OCI-LY3 (cell line): ENCODE measurements around the gene SOWAHD.
A peak's percentile ranks its signal among the peaks of the same experiment; 100 is the strongest.

ENCODE experiments used
- H2AFZ ChIP-seq: fragments of 200-600, 300-600 bp; shearing (Covaris generic); 2 replicates; pipeline ENCODE4 v1.6.0; 2014; ENCODE audit warnings: antibody characterized with exemption, low read depth, low read length
- H3K27ac ChIP-seq: fragments of 200-600, 300-600 bp; sonication (generic); 2 replicates; pipeline ENCODE4 v1.5.1; 2014; ENCODE audit warnings: mild to moderate bottlenecking, low read length, moderate library complexity, mixed read lengths
- H3K27me3 ChIP-seq: fragments of 200-600, 300-600 bp; sonication (generic); 2 replicates; pipeline ENCODE4 v1.6.1; 2014; ENCODE audit warnings: low read depth, low read length, mixed read lengths
- H3K36me3 ChIP-seq: fragments of 200-600, 300-600 bp; sonication (generic); replicated peaks from 2 replicates; pipeline ENCODE3; 2014; ENCODE audit warnings: low read depth, low read length, mixed read lengths
- H3K4me1 ChIP-seq: fragments of 300-600, 200-600 bp; sonication (generic); 2 replicates; pipeline ENCODE4 v1.6.1; 2014; ENCODE audit warnings: low read length, mixed read lengths
- H3K4me2 ChIP-seq: fragments of 200-600, 300-600 bp; sonication (generic); 2 replicates; pipeline ENCODE4 v1.6.1; 2014; ENCODE audit warnings: low read length, mixed read lengths
- H3K4me3 ChIP-seq: fragments of 300-600, 200-600 bp; sonication (generic); 2 replicates; pipeline ENCODE4 v1.5.1; 2014; ENCODE audit warnings: antibody characterized with exemption, mild to moderate bottlenecking, low read length, moderate library complexity
- H3K79me2 ChIP-seq: fragments of 300-600, 200-600 bp; shearing (Covaris generic); 2 replicates; pipeline ENCODE4 v1.6.1; 2014; ENCODE audit warnings: mild to moderate bottlenecking, low read length, mixed read lengths
- H3K9ac ChIP-seq: fragments of 300-600, 200-600 bp; shearing (Covaris generic); 2 replicates; pipeline ENCODE4 v1.6.0; 2014; ENCODE audit warnings: mild to moderate bottlenecking, low read length, moderate library complexity
- H3K9me3 ChIP-seq: fragments of 200-600, 300-600 bp; shearing (Covaris generic); 2 replicates; pipeline ENCODE4 v1.6.1; 2014; ENCODE audit warnings: low read length, mixed read lengths; ENCODE audit not compliant: insufficient read depth
- H4K20me1 ChIP-seq: fragments of 200-600, 300-600 bp; sonication (generic); 2 replicates; pipeline ENCODE4 v1.6.1; 2016; ENCODE audit warnings: low read length, mixed read lengths; ENCODE audit not compliant: insufficient read depth
- EZH2phosphoT487 ChIP-seq: fragments of 200-600 bp; shearing (Covaris generic); IDR thresholded peaks from 2 replicates; pipeline ENCODE4 v1.6.1; 2018; ENCODE audit warnings: antibody characterized with exemption, mixed run types, low read depth
- TF ChIP-seq, protein P1 (sequence below): fragments of 200-600, 300-600 bp; sonication (generic); IDR thresholded peaks from 2 replicates; pipeline ENCODE4 v1.5.1; 2014; ENCODE audit warnings: antibody characterized with exemption, low read length, low read depth

SOWAHD gene

GRCh38 chrX:119755981-119756533 is 2.3 kb upstream of the SOWAHD start:
- Histone ChIP-seq H3K4me3 (peak overlapping the region; percentile 59), H3K36me3 (no peaks in the 10 kb centered on the region), H3K4me1 (peaks cover 61% of the 10 kb centered on the region), H2AFZ (no peak overlapping the region), H3K9ac (peak overlapping the region; percentile 69), H3K27me3 (no peaks in the 10 kb centered on the region), H3K9me3 (no peaks in the 10 kb centered on the region), H4K20me1 (no peaks in the 10 kb centered on the region), H3K79me2 (no peaks in the 10 kb centered on the region), H3K4me2 (peak overlapping the region; percentile 87), H3K27ac (peak overlapping the region; percentile 100)
- no peak for TF ChIP-seq EZH2phosphoT487
- TF ChIP-seq, protein P1, sequence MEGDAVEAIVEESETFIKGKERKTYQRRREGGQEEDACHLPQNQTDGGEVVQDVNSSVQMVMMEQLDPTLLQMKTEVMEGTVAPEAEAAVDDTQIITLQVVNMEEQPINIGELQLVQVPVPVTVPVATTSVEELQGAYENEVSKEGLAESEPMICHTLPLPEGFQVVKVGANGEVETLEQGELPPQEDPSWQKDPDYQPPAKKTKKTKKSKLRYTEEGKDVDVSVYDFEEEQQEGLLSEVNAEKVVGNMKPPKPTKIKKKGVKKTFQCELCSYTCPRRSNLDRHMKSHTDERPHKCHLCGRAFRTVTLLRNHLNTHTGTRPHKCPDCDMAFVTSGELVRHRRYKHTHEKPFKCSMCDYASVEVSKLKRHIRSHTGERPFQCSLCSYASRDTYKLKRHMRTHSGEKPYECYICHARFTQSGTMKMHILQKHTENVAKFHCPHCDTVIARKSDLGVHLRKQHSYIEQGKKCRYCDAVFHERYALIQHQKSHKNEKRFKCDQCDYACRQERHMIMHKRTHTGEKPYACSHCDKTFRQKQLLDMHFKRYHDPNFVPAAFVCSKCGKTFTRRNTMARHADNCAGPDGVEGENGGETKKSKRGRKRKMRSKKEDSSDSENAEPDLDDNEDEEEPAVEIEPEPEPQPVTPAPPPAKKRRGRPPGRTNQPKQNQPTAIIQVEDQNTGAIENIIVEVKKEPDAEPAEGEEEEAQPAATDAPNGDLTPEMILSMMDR = no peak

DNA sequence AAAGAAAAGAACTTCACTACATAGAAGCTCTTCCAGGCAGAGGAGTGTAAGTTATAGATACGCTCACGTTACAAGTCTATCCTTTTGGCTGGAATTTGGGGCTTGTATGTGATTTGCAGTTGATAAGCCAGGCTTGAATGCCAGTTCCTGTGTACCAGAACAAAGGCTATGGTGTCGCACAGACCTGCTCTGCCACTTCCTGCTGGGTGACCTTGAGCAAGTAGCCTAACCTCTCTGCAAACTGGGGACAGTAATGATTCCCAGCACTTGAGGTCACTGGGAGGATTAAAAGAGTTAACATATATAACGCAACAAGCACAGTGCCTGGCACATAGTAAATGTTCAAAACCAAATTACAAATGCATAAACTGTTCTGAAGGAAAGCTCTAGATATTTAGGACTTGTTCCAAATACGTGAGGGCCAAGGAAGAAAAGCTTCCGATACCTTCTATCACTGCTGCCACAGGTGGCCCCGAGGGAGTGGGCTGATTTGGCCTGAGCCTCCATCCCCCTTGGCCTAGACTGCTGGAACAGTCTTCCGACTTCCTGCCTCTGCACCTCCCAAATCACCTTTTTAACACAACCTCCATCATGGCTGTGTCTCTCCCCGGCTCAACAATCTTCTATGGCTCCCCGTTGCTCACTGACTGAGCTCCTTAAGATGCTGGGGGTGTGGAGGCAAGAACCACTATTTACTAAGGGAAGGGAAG is 1.3 kb upstream of the SOWAHD start:
- TF ChIP-seq, protein P1 = no peak
- no peak for TF ChIP-seq EZH2phosphoT487
- H2AFZ ChIP-seq = no peak overlapping the region
- no peaks in the 10 kb centered on the region for H4K20me1 ChIP-seq
- H3K9ac ChIP-seq = peak overlapping the region; percentile 64; the same call in 1 of the 2 replicates
- H3K9me3 ChIP-seq = no peaks in the 10 kb centered on the region
- H3K4me1 ChIP-seq = peaks cover 62% of the 10 kb centered on the region
- H3K4me2 ChIP-seq = peak overlapping the region; percentile 87
- H3K27me3 ChIP-seq = no peaks in the 10 kb centered on the region
- H3K36me3 ChIP-seq = no peaks in the 10 kb centered on the region
- no peaks in the 10 kb centered on the region for H3K79me2 ChIP-seq
- peak overlapping the region; percentile 100 for H3K27ac ChIP-seq
- peak overlapping the region; percentile 93; the same call in 1 of the 2 replicates for H3K4me3 ChIP-seq

DNA sequence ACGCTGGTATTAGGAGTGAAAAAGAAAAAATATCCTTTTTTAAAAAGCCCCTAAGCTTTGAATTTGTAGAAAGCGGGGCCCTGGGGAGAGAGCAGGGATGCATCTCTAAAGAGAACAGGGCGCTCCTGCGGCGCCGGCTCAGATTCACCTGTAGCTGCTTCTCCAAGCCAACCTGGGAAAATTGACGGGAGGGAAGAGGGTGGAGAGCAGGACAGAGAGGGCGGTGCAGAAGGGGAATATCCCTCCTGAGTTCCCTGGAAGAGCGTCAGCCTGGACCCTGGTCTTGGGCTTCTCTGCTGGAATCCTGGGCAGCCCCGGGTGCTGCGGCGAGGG is 776 bp upstream of the SOWAHD start:
- peak overlapping the region; percentile 87 for H3K4me2 ChIP-seq
- no peaks in the 10 kb centered on the region for H3K36me3 ChIP-seq
- H3K27me3 ChIP-seq = no peaks in the 10 kb centered on the region
- H2AFZ ChIP-seq = 0 out of 2 replicates have a peak overlapping the region, but pooled peaks have one; percentile 71
- H3K9me3 ChIP-seq = no peaks in the 10 kb centered on the region
- H3K4me3 ChIP-seq = peak overlapping the region; percentile 93
- TF ChIP-seq, protein P1 = no peak
- TF ChIP-seq EZH2phosphoT487 = no peak
- H3K79me2 ChIP-seq = no peaks in the 10 kb centered on the region
- H3K9ac ChIP-seq = peak overlapping the region; percentile 78
- H4K20me1 ChIP-seq = no peaks in the 10 kb centered on the region
- H3K27ac ChIP-seq = no peak overlapping the region
- peaks cover 66% of the 10 kb centered on the region for H3K4me1 ChIP-seq

DNA sequence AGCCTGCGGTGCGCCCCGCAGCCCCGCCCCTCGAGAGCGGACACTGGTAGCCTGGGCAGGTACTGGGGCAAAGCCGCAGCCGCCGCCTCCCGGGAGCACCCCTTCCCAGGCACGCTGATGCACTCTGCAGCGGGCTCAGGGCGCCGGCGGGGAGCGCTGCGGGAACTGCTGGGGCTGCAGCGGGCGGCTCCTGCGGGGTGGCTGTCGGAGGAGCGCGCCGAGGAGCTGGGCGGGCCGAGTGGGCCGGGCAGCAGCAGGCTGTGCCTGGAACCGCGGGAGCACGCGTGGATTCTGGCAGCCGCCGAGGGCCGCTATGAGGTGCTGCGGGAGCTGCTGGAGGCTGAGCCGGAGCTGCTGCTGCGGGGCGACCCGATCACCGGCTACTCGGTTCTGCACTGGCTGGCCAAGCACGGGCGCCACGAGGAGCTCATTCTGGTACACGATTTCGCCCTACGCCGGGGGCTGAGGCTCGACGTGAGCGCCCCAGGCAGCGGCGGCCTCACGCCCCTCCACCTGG is 401 bp downstream of the SOWAHD start:
- Histone ChIP-seq H3K27me3 (no peaks in the 10 kb centered on the region), H3K79me2 (no peaks in the 10 kb centered on the region), H3K36me3 (no peaks in the 10 kb centered on the region), H4K20me1 (no peaks in the 10 kb centered on the region), H3K4me2 (peak overlapping the region; percentile 87), H3K27ac (no peak overlapping the region), H3K4me3 (peak overlapping the region; percentile 93), H2AFZ (peak overlapping the region; percentile 71; the same call in 1 of the 2 replicates), H3K9me3 (no peaks in the 10 kb centered on the region), H3K9ac (peak overlapping the region; percentile 78), H3K4me1 (peaks cover 75% of the 10 kb centered on the region)
- TF ChIP-seq, protein P1 = no peak
- TF ChIP-seq EZH2phosphoT487 = no peak
